OCI-LY7 (cell line): ENCODE data around the gene ABCC3. TPM values are rescaled to one million over a fixed set of nuclear protein-coding genes. Genes with fewer than 3 reads are reported as not detected.

Source experiments
- BruUV-seq: library from RNA; stranded (reverse); fragments of 400-500 nt; replicated peaks from 2 replicates; lab custom pipeline; 2021; lab: Mats Ljungman, UMichigan
- CTCF ChIA-PET: fragments of 300-600 bp; sonication (Branson Sonifier 250); formaldehyde crosslinking; loops from one replicate; lab custom pipeline; 2022; ENCODE audit warnings: antibody characterized with exemption; ENCODE audit not compliant: unreplicated experiment; lab: Charles Lee
- POLR2A ChIA-PET: fragments of 300-600 bp; sonication (Branson Sonifier 250); formaldehyde crosslinking; loops from one replicate; lab custom pipeline; 2022; ENCODE audit warnings: antibody characterized with exemption; lab: Charles Lee
- DNase-seq: peaks from one replicate; pipeline ENCODE4 v3.0.0-alpha.2; 2015; ENCODE audit warnings: low spot score
- H2AFZ ChIP-seq: fragments of 200-600 bp; sonication (generic), shearing (Covaris generic); 2 replicates; pipeline ENCODE4 v1.6.1; 2014; ENCODE audit warnings: mild to moderate bottlenecking, antibody characterized with exemption, low read length, moderate library complexity
- H3K27ac ChIP-seq: fragments of 200-600 bp; sonication (generic); 2 replicates; pipeline ENCODE4 v1.5.1; 2014; ENCODE audit warnings: mixed run types, low read depth, mild to moderate bottlenecking, moderate library complexity, low read length, inconsistent platforms; ENCODE audit not compliant: poor library complexity, severe bottlenecking
- H3K36me3 ChIP-seq: fragments of 200-600 bp; sonication (generic); 2 replicates; pipeline ENCODE4 v1.6.1; 2014; ENCODE audit warnings: mild to moderate bottlenecking, antibody characterized with exemption, low read length, moderate library complexity, mixed read lengths; ENCODE audit not compliant: insufficient read depth
- H3K4me1 ChIP-seq: fragments of 200-600 bp; sonication (generic); 2 replicates; pipeline ENCODE4 v1.5.1; 2014; ENCODE audit warnings: mild to moderate bottlenecking, low read length; ENCODE audit not compliant: insufficient read depth, poor library complexity, severe bottlenecking
- H3K4me2 ChIP-seq: fragments of 200-600 bp; sonication (generic); 2 replicates; pipeline ENCODE4 v1.6.1; 2014; ENCODE audit warnings: mild to moderate bottlenecking, low read length
- H3K4me3 ChIP-seq: fragments of 200-600 bp; sonication (generic); 2 replicates; pipeline ENCODE4 v1.5.1; 2014; ENCODE audit warnings: mild to moderate bottlenecking, low read depth, low read length; ENCODE audit not compliant: poor library complexity, severe bottlenecking
- H3K79me2 ChIP-seq: fragments of 200-600 bp; sonication (generic); 2 replicates; pipeline ENCODE4 v1.6.1; 2016; ENCODE audit warnings: low read depth, mild to moderate bottlenecking, low read length, moderate library complexity, mixed read lengths; ENCODE audit not compliant: insufficient read depth
- H3K9me2 ChIP-seq: fragments of 200-600 bp; sonication (generic); 2 replicates; pipeline ENCODE4 v1.6.1; 2016; ENCODE audit warnings: mild to moderate bottlenecking, low read length, mixed read lengths; ENCODE audit not compliant: insufficient read depth
- H3K9me3 ChIP-seq: fragments of 200-600 bp; sonication (generic); 2 replicates; pipeline ENCODE4 v1.6.1; 2014; ENCODE audit warnings: mild to moderate bottlenecking, mixed run types, low read length, mixed read lengths
- H4K20me1 ChIP-seq: fragments of 200-600 bp; sonication (generic); 2 replicates; pipeline ENCODE4 v1.6.1; 2014; ENCODE audit warnings: mild to moderate bottlenecking, antibody characterized with exemption, low read length, moderate library complexity, mixed read lengths; ENCODE audit not compliant: insufficient read depth
- CTCF ChIP-seq: fragments of 200-600 bp; sonication (generic); conservative IDR thresholded peaks from 2 replicates; pipeline ENCODE4 v1.5.1; 2014; ENCODE audit warnings: mild to moderate bottlenecking, antibody characterized with exemption, low read length, moderate library complexity, mixed read lengths
- EZH2phosphoT487 ChIP-seq: fragments of 200-600 bp; sonication (generic); IDR thresholded peaks from 2 replicates; pipeline ENCODE4 v1.6.1; 2018; ENCODE audit warnings: low read depth, borderline replicate concordance, mild to moderate bottlenecking, mixed run types, antibody characterized with exemption, low read length, moderate library complexity, mixed read lengths
- intact Hi-C: fragments of 100-400 bp; cut with micrococcal nuclease; formaldehyde crosslinking; loops from one replicate; pipeline ENCODE4 v1.10.0; 2022; ENCODE audit not compliant: unreplicated experiment
- total RNA-seq, 2 experiments: library from RNA; depleted of rRNA in 1 of 2; stranded (reverse); fragments of >200 nt in 1 of 2; shearing (Covaris generic) in 1 of 2; gene quantifications; 2 replicates each; pipeline ENCODE4 v1.2.3, GENCODE V29; 2014 to 2022

ABCC3 gene
- total RNA-seq, 2 experiments from 2014 or later: not detected

DNA sequence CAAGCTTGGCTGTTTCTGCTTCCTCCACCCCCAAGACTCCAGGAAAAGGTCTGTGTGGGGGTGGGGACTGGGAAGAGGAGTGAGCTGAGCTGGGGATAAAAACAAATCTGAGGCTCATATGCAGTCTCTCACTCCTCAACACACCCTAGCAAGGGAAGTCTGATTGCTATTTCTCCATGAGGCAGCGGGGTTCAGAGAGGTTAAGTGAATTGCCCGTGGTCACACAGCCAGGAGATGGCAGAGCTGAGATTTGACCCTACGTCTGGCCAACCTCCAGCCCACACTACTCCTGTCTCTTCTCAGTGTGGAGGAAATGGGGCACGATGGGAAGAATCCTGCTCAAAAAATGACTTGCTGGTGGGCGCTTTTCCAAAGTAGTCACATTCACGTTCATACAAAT is 4.8 kb upstream of the ABCC3 start:
- H4K20me1 ChIP-seq: no peaks in the 10 kb centered on the region
- no peaks in the 10 kb centered on the region for H3K9me2 ChIP-seq
- H3K4me2 ChIP-seq: no peak overlapping the region
- H2AFZ ChIP-seq: no peak overlapping the region
- no TSS peak for BruUV-seq
- no peaks in the 10 kb centered on the region for H3K79me2 ChIP-seq
- no peaks in the 10 kb centered on the region for H3K9me3 ChIP-seq
- H3K4me3 ChIP-seq: no peak overlapping the region
- intact Hi-C loops: loop anchor here (1.0 to 5.0 kb wide), 2 partner anchors 65 to 212 kb away; no protein-coding TSS in a partner anchor
- TF ChIP-seq EZH2phosphoT487 (no peak), CTCF (no peak)
- no peaks in the 10 kb centered on the region for H3K36me3 ChIP-seq
- ChIA-PET CTCF (no interaction called here), POLR2A (no interaction called here)
- DNase-seq: no peak
- H3K4me1 ChIP-seq: no peaks in the 10 kb centered on the region
- H3K27ac ChIP-seq: no peak overlapping the region

- ChIA-PET POLR2A (no interaction called here), CTCF (no interaction called here)
- Histone ChIP-seq H4K20me1 (no peaks in the 10 kb centered on the region), H3K4me2 (no peak overlapping the region), H3K36me3 (no peaks in the 10 kb centered on the region), H3K9me3 (no peaks in the 10 kb centered on the region), H3K27ac (no peak overlapping the region), H3K4me3 (no peak overlapping the region), H3K4me1 (no peaks in the 10 kb centered on the region), H3K9me2 (no peaks in the 10 kb centered on the region), H2AFZ (no peak overlapping the region), H3K79me2 (no peaks in the 10 kb centered on the region)
- TF ChIP-seq CTCF (peak; percentile 84), EZH2phosphoT487 (no peak)
- intact Hi-C loops: loop anchor here (1.0 to 5.0 kb wide), 2 partner anchors 65 to 212 kb away; no protein-coding TSS in a partner anchor
- no TSS peak for BruUV-seq
- peak; percentile 48 for DNase-seq
Measured at GRCh38 chr17:50630524-50631194, 4.0 kb upstream of the ABCC3 start.

- POLR2A ChIA-PET: no interaction called here
- no peak overlapping the region for H3K4me2 ChIP-seq
- H3K36me3 ChIP-seq: no peaks in the 10 kb centered on the region
- no peak for DNase-seq
- H2AFZ ChIP-seq: no peak overlapping the region
- H3K4me1 ChIP-seq: no peaks in the 10 kb centered on the region
- CTCF ChIA-PET: no interaction called here
- H3K4me3 ChIP-seq: no peak overlapping the region
- no peaks in the 10 kb centered on the region for H3K9me3 ChIP-seq
- intact Hi-C loops: loop anchor here (5.0 kb wide), 1 partner anchor 211 kb away; no protein-coding TSS in a partner anchor
- TF ChIP-seq CTCF (no peak), EZH2phosphoT487 (no peak)
- H3K9me2 ChIP-seq: no peaks in the 10 kb centered on the region
- H3K27ac ChIP-seq: no peak overlapping the region
- no peaks in the 10 kb centered on the region for H4K20me1 ChIP-seq
- H3K79me2 ChIP-seq: no peaks in the 10 kb centered on the region
- no TSS peak for BruUV-seq
Measured at GRCh38 chr17:50631195-50631907, 3.3 kb upstream of the ABCC3 start.
